ENCODE results near the gene NEAT1.

Gene NEAT1

DNA sequence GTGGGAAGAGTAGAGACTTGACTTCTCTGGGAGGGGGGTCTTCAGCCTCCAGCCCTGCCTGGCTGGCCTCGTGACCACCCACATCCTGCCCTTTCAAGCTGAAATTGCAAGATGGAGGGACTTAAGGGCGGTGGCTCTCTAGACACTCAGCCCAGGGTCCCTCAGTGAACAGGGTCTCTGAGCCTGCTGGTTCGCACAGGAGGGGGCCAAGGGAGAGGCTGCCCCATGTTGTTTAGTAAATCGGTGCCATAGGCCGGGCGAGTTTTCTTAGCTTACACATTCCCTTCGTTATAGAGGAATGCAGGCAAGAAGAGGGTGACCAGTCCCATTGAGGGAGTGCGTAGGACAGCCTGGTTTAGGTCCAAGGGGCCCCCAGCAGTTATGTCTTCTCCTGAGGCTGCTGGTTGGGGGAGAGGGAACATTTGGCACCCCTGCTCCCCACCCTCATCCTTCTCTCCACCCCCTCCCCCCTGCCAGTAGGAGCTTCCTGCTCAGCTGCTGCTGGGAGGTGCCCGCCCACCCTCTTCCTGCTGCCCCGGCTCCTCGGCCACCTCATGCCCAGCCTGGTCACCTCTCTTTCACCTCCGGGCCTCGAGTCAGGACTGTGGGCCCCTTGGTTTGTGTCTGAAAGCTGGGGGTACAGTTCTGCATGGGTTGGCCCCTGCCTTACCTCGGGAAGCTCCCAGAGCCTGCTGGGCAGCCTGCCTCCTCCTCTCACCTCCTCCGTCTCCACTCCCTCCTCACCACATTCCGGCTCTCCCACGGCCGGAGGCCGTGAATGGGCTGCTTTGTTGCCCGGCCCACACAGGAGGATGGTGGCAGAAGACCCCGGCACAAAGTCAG, 32.3 kb upstream of the NEAT1 start:
- no peak for DNase-seq

DNA sequence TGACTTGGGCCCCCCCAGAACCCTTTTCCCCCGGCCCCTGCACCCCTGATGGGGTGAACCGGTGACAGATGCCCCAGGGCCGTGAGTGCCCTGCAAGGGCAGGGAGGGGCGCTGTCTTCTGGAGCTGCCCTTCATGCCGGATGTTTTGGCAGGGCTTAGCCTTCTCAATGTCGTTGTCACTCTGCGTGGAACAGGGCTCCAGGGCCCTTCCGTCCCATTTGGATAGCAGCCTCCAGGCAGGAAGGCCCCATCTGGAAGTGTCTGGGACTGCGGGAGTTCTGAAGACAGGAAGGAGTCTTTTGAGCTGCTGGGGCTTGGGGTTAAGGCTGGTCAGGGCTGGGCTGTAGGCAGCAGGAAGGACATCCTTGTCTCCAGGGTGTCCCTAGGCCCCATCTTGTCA, 31.6 kb upstream of the NEAT1 start:
- DNase-seq, result no peak

DNA sequence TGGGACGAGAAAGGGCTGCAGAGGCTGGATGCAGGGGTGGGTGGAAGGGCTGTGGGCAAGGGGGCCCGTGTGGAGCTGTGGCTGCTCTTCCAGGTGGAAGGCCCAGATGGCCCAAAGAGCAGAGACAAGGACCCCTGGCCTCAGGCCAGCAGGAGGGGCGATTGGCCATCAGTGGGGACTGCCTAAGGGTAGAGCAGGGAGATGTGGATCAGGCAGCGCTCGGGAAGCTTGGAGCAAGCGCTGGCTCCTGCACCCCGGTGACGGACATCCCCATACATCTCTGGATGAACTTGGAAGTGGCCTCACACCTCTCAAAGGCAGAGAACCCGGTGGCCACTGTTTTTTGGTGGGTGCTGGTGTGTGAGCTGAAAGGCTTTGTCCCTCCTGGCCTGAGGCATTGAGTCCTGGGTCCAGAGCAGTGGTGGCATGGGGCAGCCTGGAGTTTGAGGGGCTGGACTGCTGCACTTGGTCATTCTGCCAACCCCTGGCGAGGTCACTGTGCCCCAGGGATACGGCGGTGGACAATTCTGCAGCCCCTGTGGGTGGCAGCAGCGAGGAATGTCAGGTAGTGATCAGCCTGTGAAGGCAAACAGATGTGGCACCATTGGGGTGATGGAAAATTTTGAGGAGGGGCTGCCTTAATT, 30.3 kb upstream of the NEAT1 start:
- no peak for DNase-seq

DNA sequence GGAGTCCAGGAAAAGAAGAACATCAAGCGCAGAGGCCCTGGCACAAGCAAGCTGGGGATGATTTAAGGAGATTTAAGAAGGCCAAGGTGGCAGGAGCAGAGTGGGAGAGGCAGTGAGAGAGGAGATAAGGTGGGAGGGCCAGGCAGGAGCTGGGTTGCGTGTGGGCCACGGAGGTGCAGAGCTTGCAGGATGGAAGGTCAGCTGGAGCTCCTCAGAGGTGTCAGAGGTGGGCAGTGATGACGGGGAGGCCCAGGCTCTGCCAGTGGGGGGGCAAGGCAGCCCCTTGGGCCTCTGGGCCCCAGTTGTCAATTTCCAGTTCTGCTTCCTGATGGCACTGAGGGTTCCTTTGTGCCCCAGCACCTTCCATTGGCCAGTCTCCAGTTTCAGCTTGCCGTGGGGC, 29.7 kb upstream of the NEAT1 start:
- no peak for DNase-seq

DNA sequence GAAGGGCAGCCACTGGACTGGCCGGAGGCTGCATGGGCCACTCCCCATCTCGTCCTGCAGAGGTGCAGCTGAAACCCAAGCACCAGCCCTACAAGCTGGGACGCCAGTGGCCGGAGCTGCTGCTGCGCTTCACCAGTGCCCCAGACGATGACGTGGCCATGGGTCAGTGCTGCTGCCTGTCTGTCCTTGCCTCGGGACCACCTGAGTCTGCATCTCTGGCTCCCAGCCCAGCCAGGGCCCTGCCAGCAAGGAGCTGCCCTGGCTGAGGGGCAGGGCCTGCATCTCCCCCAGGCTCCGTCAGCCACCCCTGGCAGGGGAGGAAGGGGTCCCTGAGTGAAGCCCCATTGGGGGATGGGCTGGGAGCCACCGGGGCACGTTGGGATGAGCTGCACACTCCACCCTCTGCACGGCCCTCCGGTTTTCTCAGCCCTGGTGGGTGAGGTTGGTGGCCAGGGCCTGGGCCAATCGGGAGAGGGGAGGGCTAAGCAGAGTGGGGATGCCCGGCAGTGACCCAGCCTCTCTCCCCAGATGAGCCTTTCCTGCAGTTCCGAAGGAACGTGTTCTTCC, 29.0 kb upstream of the NEAT1 start:
- DNase-seq, result no peak

DNA sequence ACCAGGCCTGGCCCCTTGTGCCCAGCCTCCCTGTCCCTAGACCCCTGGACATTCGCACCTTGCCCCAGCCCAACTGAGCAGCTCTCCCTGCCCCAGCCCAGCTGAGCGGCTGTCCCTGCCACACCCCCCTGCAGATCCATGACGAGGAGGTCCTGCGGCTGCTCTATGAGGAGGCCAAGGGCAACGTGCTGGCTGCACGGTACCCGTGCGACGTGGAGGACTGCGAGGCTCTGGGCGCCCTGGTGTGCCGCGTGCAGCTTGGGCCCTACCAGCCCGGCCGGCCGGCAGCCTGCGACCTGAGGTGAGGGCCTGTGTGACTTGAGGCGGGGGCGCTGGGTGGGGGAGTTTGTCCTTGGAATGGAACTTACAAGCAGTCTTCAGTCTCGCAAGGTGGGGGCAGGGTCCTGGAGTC, 28.5 kb upstream of the NEAT1 start:
- DNase-seq, result no peak

DNA sequence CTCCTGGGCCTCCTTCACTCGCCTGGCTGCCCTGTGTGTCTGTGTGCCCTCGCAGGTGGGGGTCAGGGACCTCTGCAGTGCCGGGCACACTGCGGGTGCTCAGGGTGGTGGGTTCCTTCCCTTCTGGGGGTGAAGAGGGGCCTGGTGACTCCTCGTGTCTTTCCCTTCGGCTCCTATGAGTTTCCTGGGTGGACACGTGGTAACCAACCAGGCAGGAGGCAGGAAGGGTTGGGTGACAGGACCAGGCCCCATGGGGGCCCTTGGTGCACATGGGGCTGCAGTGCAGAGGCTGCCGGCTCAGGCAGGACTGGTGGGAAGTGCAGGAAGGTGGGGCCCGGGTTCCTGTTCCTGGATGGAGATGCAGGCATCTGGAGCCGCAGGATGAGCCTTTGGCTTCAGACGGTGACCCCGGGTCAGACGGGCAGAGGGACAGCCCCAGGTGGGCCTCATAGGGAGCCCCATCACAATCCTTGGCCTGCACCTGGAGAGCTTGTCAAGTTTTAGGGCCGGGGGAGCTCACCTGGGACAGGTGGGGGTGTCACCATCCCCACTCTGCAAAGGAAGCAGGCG, 26.6 kb upstream of the NEAT1 start:
- DNase-seq, result no peak

DNA sequence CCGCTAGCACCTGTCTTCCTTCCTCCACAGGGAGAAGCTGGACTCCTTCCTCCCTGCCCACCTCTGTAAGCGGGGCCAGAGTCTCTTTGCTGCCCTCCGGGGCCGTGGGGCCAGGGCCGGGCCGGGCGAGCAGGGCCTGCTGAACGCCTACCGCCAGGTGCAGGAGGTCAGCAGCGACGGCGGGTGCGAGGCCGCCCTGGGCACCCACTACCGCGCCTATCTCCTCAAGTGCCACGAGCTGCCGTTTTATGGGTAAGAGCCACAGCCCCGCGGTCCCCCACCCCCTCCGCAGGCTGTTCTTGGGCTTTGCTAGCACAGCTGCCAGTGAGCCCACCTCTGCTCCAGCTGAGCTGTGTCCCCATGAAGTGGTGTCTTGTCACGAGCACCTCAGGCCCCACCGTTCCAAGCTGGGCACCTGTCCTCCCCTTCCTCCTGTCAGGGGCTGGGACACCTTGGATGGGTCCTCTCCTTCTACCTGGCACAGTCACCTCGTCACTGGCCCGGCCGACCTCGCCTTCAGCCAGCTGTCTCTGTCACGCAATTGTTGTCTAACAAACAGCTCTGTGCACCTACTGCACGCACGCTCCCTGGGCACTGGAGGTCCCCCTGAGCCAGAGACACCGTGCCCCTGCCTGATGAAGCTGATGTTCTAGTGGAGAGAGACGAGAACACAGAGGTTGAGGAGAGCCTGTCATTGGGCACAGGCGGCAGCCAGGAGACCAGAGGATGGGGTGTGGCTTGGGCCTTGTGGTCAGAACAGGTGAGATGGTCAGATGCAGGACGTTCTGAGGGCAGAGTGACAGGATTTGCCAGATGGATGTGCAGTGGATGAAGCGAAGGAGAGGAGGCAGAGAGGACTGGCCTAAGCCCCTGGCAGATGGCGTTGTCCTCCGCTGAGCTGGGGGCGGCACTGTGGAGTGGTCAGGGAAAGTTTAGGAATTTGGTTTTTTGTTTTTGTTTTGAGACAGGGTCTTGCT, 25.5 kb upstream of the NEAT1 start:
- no peak for DNase-seq

DNA sequence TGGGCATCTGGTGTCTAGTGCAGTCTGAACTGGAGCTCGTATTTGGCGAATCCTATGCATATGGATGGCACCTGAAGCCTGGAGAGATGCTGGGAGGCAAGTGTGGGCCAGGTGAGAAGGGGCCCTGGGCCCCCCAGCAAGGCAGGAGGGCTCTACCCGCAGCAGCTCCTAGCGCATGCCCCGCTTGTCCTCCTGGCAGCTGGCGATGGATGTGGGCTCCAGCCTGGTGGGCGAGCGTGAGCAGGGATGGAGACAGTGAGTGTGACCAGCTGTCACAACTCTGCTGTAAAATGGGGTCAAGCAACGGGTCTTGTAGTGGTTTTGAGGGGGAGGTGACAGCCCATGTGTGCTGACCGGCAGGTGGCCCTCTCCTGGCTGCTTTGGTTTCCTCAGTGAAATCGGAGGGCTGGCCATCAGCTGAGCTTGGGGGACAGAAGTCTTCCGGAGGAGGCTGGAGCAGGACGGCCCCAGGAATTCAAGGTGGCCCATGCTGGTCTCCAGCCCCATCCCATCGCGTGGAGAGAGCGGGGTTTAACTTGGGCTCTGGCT, 24.2 kb upstream of the NEAT1 start:
- DNase-seq, result no peak

DNA sequence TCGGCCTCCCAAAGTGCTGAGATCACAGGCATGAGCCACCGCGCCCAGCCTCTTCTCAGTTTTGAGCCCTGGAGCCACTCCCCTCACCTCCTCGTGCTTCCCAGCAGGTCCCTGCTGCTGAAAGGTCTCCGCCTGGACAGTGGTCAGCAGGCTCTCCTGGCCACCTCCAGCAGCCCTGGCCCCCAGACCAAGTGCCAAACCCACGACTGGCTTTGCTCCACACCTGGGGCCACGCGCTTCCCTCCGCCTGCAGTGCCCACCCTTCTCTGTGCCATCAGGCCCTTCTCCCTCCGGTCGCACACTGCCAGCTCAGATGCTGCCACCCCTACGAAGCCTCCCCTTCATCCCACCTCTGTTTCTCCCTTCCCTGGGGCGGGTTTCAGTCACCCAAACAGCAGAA, 23.3 kb upstream of the NEAT1 start:
- DNase-seq, result no peak

DNA sequence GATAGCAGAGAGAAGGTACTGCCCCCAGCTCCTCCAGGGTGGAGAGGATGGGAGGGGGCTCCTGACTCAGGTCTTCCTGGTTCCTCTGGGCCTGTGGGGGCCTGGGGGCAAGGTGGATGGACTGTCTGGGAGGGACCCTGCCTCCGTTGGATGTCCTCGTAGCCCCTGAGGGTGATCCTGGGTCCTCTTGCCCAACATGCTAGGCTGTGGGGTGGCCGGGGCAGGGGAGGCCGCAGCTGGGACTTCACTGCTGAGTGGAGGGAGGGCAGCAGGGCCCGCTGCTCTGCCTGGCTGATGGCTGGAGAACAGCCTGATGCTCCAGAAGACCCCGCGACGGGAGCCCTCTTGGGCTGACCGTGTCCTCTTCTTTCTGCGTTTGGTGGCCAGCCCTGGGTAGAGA, 22.8 kb upstream of the NEAT1 start:
- DNase-seq, result no peak

DNA sequence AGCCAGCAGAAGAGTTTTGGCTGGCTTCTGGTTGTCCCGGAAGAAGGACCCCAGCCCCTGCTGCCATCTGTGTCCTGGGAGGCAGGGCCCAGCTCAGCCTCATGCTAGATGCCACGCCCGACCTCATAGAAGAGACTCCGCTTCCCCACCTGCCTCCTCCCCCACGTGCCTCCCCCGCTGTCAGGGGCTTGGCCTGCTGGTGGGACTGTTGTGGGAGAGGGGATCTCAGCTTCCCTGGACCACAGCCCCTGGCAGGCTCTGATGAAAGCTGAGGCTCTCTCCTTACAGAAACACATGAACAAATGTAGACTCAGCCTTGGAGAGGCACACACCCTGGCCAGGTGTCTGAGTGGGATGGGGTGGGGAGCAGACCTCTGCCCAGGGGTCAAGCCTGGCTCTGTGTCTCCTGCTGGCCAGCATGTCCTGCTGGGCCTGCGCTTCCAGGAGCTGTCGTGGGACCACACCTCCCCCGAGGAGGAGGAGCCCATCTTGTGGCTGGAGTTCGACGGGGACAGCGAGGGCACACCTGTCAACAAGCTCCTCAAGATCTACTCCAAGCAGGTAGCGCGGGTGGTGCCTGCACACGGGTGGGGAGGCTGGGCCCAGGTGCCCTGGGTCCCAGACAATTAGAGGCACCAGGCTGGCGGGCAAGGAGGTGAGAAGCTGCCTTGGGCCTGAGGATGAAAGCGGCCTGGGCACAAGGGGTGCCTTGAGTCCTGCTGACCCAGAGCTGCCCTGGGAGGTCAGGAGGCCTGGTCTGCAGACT, 22.1 kb upstream of the NEAT1 start:
- DNase-seq, result no peak

DNA sequence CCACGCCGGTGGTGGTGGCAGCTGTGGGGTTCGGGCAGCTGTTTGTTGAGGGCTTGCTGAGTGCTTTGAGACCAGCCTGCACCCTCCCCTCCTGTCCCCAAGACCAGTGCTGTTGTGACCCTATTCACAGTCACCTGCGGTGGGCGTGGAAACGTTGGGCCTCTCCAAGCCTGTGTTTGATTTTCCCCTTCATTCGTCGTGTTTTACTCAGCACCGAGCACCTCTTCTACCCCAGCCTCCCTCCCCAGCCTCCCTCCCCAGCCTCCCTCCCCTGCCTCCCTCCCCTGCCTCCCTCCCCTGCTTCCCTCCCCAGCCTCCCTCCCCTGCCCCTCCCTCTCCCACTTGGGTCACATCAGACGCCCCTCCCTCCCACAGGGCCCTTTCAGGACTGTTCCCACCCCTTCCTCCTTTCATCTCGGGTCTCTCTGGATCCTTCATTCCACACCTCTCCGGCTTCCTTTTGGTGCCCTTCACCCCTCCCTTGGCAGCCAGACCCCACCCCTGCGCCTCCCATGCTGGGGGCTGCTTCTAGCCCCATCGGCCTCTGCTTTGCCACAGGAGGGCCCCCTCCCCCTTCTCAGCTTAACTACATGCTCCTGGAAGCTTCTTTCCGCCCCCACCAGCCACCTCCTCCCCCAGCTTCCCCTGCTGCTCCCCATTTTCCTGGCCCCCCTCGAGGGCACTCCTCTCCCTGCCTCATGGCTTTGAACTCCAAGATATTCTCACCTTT, 21.4 kb upstream of the NEAT1 start:
- DNase-seq, result no peak

DNA sequence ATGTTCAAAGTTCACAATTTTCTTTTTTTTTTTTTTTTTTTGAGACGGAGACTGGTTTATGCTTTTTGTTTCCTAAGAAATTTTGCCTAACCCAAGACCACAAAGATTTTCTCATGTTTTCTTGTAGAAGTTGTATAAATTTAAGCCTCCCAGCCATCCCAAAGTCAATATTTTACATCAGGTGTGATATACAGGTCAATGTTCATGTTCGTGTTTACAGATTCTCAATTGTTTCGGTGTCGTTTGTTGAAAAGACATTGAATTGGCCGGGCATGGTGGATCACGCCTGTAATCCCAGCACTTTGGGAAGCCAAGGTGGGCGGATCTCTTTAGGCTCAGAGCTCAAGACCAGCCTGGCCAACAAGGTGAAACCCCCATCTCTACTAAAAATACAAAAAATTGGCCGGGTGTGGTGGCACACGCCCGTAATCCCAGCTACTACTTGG, 20.8 kb upstream of the NEAT1 start:
- no peak for DNase-seq

DNA sequence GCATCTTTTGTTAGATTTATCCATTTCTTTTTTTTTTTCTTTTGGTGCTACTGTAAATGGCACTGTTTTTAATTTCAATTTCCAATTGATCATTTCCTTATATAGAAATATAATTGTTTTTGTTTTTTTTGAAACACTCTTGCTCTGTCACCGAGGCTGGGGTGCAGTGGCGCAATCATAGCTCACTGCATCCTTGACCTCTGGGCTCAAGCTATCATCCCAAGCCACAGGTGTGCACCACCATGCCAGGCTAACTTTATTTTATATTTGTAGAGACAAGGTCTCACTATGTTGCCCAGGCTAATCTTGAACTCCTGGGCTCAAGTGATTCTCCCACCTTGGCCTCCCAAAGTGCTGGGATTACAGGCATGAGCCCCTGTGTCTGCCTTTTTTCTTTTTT, 19.8 kb upstream of the NEAT1 start:
- no peak for DNase-seq

DNA sequence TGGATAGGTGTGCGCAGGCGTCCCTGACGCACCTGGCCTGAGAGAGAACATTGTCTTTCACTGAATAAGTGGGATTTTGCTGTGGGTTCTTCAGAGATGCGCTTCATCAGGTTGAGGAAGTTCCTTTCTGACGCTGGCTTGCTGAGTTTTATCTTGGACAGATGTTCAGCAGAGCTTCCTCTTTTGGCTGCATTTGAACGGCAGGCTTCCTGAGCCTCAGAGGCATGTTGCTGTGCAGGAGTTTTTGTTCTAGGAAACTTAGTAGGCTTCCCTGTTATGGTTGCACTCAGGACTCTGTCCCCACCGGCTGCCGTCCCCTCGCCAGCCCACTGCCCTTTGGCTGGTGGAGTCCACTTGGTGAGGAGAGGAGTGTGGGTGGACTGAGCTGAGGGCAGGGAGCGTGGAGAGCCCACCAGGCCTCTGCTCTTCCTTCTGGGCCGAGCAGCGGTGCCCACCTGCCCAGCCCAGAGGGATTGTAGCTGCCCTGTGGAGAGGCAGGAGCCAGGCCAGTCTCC, 18.9 kb upstream of the NEAT1 start:
- no peak for DNase-seq

DNA sequence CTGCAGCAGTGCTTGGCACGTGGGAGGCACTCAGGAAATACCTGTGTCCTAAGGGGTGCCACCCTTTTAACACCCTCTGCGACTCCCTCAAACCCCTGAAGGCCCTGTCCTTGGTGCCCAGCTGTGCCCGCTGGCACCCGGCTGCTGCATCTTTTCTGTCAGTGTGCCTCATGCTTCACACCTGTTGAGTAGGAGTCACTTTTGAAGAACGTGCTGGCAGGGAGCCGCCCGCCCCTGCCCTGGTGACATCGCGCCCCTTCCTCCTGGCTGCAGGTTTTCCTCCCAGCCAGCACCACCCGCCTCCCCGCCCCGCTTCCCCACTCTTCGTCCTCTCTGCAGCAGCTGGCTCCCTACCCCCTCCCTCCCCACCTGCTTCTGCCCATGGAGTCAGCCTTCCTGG, 18.4 kb upstream of the NEAT1 start:
- DNase-seq, result no peak

DNA sequence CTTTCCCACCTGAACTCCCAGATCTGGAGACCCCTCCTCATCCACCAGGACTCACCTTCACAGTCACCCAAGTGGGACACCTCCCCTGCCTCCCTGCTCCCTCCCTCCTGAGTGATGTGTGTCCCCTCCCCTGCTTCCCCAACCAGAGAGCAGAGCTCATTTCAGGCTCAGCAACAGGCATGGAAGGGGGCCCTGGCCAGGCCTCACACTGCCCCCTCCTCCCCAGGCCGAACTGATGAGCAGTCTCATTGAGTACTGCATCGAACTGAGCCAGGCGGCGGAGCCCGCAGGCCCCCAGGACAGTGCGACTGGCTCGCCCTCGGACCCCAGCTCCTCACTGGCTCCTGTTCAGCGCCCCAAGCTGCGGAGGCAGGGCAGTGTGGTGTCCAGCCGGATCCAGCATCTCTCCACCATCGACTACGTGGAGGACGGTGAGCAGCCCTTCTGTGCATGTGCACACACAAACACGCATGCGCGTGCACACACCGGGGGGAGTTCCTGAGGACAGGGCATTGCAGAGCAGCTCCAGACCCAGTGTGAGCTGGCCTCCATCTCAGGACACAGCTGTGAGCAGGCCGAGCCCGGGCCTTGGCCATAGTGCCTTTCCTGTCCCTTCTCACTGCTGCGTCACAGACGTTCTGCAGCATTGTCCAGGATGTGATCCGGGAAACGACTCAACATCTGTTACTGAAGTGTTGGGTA, 17.8 kb upstream of the NEAT1 start:
- DNase-seq, result no peak

DNA sequence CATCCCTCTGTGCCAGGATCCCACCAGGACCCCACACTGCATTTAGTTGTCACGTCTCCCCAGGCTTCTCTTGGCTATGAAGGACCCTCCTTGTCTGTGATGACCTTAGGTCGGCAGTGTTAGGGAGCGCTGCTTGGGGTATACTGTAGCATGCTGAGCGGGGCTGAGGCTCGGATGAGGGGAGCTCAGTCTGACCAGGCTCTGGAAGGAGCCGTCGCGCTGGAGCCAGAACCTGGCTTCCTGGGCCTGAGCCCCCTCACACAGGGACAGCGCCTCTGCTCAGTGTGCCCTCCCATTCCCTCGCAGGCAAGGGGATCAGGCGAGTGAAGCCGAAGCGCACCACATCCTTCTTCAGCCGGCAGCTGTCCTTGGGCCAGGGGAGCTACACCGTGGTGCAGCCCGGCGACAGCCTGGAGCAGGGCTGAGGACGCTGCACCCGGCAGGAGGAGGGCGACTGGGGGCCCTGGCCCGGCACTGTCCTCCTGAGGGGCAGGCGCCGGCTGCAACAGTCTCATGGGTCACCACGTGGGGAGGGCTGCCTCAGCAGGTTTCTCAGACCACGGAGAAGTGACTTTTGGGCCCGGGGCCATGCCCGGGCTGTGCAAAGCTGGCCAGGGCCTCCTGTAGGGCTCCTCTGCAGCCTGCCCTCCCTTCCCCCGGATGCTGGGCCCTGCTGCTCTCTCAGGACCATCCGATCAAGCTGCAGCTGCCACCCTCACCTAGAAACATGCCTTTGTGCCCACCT, 11.5 kb upstream of the NEAT1 start:
- DNase-seq, result no peak
